ENCODE data around the gene PRR22.
A peak's percentile ranks its signal among the peaks of the same experiment; 100 is the strongest.

PRR22 gene

GRCh38 chr19:5814123-5814851 is 29.7 kb upstream of the PRR22 start:
- DNase-seq = no peak

- DNase-seq = no peak
These were observed 26.6 kb upstream of the PRR22 start for GRCh38 chr19:5811117-5811516.

GRCh38 chr19:5809469-5809868 is 24.9 kb upstream of the PRR22 start:
- DNase-seq = no peak

- DNase-seq = no peak
These were observed 24.5 kb upstream of the PRR22 start for GRCh38 chr19:5809053-5809452.

- no peak for DNase-seq
These were observed 23.7 kb upstream of the PRR22 start for GRCh38 chr19:5808120-5808816.

- no peak for DNase-seq
These were observed 22.4 kb upstream of the PRR22 start for GRCh38 chr19:5806905-5807304.

- DNase-seq = no peak
These were observed 21.6 kb upstream of the PRR22 start for GRCh38 chr19:5806133-5806489.

- peak; percentile 47 to 82 (median 57) for DNase-seq
These were observed 21.1 kb upstream of the PRR22 start for GRCh38 chr19:5805462-5806132.

- DNase-seq = peak in 2 of 3 donors; percentile 25 to 63
These were observed 20.2 kb upstream of the PRR22 start, which contains the start of gene NRTN for GRCh38 chr19:5804516-5805461. TSS of gene NRTN (plus strand) at chr19:5805067. CDS start at chr19:5824166, 19,099 bp downstream.

- DNase-seq = peak; percentile 93 to 98 (median 95)
These were observed 19.4 kb upstream of the PRR22 start for GRCh38 chr19:5803752-5804515.

GRCh38 chr19:5803441-5803751 is 18.9 kb upstream of the PRR22 start:
- DNase-seq = no peak

- DNase-seq = no peak
These were observed 17.5 kb upstream of the PRR22 start for GRCh38 chr19:5801796-5802619.

- no peak for DNase-seq
These were observed 16.1 kb upstream of the PRR22 start for GRCh38 chr19:5800361-5801270.

GRCh38 chr19:5799247-5800241 is 15.0 kb upstream of the PRR22 start:
- no peak for DNase-seq

GRCh38 chr19:5798244-5798643 is 13.7 kb upstream of the PRR22 start:
- DNase-seq = no peak

GRCh38 chr19:5795382-5795919 is 10.9 kb upstream of the PRR22 start:
- DNase-seq = no peak

GRCh38 chr19:5793188-5793587 is 8.6 kb upstream of the PRR22 start:
- DNase-seq = no peak

GRCh38 chr19:5792224-5792623 is 7.7 kb upstream of the PRR22 start:
- DNase-seq = no peak

Data from suppressor macrophage treated with lipopolysaccharide for 1 hour (primary cell).